Germinal center (tissue), 1 donor: Measurements from ENCODE around the gene FHOD1.

ENCODE experiments used
- DNase-seq: peaks from one replicate; pipeline ENCODE4 v3.0.0; 2012; ENCODE audit warnings: mixed read lengths, low spot score

The FHOD1 gene

GRCh38 chr16:67234180-67234597, 13.1 kb downstream of the FHOD1 start:
- DNase-seq: no peak

GRCh38 chr16:67233596-67233995, 13.7 kb downstream of the FHOD1 start:
- no peak for DNase-seq

- DNase-seq: no peak
Observed at GRCh38 chr16:67230809-67231660, 16.2 kb downstream of the FHOD1 start.

GRCh38 chr16:67229906-67230808, 17.1 kb downstream of the FHOD1 start:
- no peak for DNase-seq

- DNase-seq: no peak
Observed at GRCh38 chr16:67228905-67229304, 18.4 kb downstream of the FHOD1 start.

GRCh38 chr16:67228034-67228785, 19.1 kb downstream of the FHOD1 start:
- DNase-seq: no peak

- no peak for DNase-seq
Observed at GRCh38 chr16:67227567-67227921, 19.7 kb downstream of the FHOD1 start.

- peak; percentile 97 for DNase-seq
Observed at GRCh38 chr16:67226804-67227566, 20.3 kb downstream of the FHOD1 start, which contains the start of gene TMEM208. TMEM208 (plus strand) TSS chr16:67227130; CDS start chr16:67227219, 89 bp downstream.

GRCh38 chr16:67226295-67226803, 20.9 kb downstream of the FHOD1 start:
- no peak for DNase-seq

GRCh38 chr16:67223992-67224391, 23.3 kb downstream of the FHOD1 start:
- no peak for DNase-seq

- DNase-seq: no peak
Observed at GRCh38 chr16:67216612-67217490, 30.4 kb downstream of the FHOD1 start.

- no peak for DNase-seq
Observed at GRCh38 chr16:67215706-67216105, 31.6 kb downstream of the FHOD1 start.

GRCh38 chr16:67213197-67214019, 33.9 kb downstream of the FHOD1 start:
- no peak for DNase-seq

GRCh38 chr16:67212766-67213165, 34.5 kb downstream of the FHOD1 start:
- DNase-seq: no peak

GRCh38 chr16:67211674-67212073, 35.6 kb downstream of the FHOD1 start:
- DNase-seq: no peak

GRCh38 chr16:67210069-67210937, 37.0 kb downstream of the FHOD1 start:
- no peak for DNase-seq

GRCh38 chr16:67209565-67209964, 37.7 kb downstream of the FHOD1 start:
- DNase-seq: no peak
